GM18868 (cell line): ENCODE data around the gene OR56A4.
A peak's percentile ranks its signal among the peaks of the same experiment; 100 is the strongest.

Experiments used
- ATAC-seq: cut with Tn5 transposase; IDR thresholded peaks from one replicate; pipeline ENCODE4 v1.9.1; 2021; ENCODE audit warnings: mild to moderate bottlenecking, moderate library complexity; ENCODE audit not compliant: unreplicated experiment

The OR56A4 gene, protein sequence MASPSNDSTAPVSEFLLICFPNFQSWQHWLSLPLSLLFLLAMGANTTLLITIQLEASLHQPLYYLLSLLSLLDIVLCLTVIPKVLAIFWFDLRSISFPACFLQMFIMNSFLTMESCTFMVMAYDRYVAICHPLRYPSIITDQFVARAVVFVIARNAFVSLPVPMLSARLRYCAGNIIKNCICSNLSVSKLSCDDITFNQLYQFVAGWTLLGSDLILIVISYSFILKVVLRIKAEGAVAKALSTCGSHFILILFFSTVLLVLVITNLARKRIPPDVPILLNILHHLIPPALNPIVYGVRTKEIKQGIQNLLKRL

DNA sequence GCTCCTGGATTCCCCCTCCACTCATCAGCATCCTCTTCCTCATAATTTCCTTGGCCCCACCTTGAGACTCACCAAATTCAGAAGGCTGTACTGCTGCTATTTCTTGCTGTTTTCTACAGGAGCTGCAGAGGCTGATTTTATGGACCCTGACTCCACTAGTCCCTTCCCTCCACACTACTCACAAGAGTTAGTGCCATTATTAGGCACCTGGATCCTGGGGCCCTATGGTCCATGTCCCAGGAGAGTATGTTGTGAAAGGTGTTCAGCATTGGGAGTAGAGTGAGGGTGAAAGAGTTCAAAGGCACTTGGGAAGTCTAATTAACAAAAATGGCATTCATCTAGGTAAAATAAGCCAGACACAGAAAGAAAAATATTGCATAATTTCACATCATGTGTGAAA is at the start of gene OR56A4:
Gene OR56A4, minus strand, starts transcription at position 101 of the 400 bp plus-strand sequence. CDS start 3,954 bp downstream, outside the sequence.
- ATAC-seq = no peak

DNA sequence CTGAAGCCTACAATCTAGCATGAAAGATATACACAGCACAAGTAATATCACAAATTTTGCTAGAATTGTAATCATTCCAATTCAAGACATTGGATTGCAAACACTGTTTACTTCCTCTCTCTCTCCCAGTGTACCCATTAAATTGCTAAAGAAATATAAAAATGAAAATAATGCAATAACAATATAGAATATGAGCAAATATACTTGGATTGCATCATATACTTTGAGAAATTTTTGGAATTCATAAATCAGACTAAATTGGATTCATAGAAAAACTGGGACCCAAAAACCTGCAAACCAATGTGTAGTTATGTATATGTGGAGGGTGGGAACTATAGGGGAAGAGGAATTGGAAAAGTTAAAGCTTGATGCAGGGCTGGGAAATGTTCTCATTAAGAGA is 48.8 kb upstream of the OR56A4 start:
- ATAC-seq = no peak

DNA sequence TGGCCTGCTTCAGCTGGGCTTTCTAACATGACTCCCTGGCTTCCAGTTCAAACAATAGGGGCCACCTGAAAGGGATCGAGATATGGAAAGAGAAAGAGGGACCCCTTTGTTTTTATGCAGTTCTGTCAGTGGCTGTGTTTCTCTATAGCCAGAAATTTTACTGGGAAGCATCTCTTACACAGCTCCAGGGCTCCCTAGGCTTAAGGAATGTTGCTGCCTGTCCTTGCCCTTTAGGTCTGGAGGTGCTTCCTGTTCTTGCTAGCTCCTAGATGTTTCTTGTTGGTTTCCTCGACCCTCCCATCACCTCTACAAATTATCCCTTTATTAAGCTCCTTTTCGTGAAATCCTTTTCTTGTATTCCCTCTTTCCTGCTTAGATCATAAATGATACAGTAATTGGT is 45.6 kb upstream of the OR56A4 start:
- ATAC-seq = no peak

DNA sequence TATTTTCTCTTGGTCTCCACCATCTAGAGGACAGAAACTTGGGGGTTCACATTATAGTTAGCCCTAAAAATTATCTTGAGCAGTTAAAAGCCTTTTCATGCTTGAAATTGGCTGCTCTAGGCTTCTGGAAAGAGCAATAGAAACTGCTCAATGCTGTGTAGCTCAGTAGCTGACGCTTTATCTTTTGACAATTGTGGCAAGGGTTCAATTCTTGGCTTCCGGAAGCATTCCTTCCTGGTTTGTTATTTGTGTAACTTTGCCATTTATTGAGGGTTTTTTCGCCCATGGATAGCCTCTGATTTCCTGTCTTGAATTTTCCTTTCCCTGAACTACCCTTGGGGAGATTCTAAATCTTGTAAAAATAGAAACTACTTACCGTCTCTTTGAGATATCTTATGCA is 34.1 kb upstream of the OR56A4 start:
- ATAC-seq = no peak

DNA sequence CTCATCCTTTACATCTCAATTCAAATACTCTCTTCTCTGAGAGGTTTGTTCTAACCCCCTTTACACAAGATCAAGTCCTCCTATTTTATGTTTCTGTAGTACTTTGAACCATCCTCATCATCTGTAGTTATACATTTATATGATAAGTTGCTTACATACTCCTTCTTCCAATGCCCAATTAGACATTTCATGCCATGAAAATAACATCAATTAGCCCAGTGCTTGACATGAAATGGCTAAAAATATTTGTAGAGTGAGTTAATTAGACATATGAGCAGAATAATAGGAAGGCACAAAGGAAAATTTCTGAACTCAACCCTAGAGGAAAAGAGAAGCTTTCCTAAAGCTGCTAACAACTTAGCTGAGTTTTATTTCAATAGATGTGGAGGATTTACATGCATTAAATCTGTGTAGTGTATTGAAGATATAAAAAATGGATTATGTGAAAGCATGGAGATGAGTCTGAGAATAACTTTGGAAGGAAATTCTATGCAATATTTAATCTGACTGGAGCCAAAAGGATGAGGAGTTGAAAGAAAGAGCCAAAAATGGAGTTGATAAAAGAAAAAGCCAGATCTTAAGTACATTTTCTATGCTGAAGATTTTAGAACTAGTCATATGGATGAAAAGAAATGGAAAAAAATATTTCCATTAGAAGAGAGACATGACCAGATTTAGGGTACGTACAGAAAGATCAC is 24.1 kb upstream of the OR56A4 start, which contains the start of gene OR56A1:
Gene OR56A1, minus strand, starts transcription at position 51 of the 698 bp plus-strand sequence. CDS start 3,066 bp downstream, outside the sequence.
- ATAC-seq = no peak

DNA sequence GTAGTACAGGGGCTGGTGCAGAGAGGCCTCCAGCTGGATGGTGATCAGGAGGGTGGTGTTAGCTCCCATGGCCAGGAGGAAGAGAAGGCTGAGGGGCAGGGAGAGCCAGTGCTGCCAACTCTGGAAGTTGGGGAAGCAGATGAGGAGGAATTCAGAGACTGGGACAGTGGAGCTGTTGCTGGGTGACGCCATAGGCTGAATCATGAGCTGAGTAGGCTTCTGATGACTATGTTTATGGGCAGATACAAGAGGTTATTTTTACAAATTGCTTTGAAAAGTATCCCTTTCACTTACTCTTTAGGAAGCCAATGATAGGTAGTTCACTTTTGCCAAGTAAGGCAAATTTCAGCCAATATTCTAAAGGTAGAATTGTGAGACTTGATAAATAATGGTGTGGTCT is 20.8 kb upstream of the OR56A4 start:
- ATAC-seq = no peak

DNA sequence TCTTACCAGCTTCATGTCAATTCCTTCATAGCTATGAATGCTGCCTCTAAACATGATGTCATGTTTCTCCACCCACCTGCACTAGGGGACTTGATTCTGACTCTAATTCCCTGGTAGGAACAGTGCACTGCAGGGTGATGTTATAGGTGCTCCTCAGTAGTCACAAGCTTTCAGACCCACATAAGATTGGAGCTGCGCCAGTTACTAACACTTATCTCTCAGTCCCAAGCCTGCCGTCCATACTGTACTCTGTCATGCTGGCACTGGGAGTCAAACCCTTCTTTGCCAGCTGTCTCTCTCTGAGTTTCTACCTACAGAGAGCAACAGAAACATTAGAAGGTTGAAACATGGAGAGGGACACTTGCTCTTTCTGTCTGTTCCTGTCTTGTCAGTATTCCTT is 18.3 kb upstream of the OR56A4 start:
- no peak for ATAC-seq

DNA sequence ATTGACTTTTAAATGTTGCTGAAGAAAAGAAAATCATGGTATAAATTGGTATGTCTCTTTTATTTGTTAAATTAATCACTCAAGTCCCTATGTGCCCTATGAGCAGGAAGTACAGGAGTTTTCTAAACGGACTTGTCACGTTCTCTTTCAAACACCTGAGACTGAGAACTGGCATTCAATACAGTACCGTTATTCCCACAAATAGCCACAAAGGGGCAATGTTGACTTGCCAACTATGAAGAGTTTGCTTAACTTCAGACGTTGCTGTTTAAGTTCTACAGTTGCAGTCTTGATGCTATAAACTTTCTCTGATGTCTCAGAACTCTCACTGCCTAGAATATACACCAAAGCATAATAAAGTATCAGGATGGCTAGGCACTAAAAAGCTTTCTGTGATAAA is 16.2 kb upstream of the OR56A4 start:
- peak; percentile 85 for ATAC-seq

DNA sequence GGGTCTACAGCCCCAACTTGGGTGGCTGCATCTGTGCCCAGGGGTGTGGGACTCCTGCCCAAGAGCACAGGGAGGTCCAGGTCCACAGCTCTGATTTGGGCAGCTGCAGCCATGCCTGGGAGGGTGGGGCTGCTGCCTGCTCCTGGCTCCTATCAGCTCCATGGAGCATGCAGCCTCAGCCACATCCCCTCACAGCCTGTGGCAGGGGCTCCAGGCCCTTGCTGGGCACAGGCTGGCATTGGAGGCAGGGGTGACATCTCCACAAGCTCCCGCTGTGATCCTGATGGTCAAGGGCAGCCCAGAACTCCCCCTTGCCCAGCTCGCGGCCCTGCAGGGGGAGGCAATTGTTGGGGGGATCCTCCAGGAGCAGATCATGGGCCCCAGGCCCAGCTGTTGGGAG is 6.3 kb upstream of the OR56A4 start:
- no peak for ATAC-seq

DNA sequence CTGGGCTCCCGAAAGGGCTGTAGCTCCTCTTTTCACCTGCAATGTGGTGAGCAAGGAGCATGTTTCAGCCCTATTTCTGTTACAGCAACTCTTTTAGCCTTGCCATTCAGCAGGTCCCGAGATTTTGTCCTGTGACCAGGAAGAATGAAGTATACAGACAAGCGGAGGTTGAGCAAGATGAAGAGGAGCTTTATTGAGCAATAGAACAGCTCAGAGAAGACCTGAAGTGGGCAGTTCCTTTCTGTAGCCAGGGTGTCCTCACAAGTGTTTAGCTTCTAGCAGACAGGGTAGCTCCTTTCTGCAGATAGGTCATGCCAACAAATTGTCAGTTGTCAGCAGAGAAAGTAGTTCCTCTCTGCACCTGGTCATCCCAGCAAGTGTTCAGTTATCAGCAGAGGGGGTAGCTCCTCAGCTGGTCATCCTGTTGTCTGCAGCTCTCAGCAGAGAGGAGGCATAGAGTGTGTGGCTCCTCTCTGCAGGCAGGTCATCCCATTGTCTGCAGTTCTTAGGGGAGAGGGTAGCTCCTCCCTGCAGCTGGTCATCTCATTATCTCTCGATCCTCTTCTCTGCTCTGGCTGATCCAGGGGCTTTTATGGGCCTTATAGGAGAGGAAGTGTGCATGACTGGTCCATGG is 5.4 kb upstream of the OR56A4 start:
- no peak for ATAC-seq

DNA sequence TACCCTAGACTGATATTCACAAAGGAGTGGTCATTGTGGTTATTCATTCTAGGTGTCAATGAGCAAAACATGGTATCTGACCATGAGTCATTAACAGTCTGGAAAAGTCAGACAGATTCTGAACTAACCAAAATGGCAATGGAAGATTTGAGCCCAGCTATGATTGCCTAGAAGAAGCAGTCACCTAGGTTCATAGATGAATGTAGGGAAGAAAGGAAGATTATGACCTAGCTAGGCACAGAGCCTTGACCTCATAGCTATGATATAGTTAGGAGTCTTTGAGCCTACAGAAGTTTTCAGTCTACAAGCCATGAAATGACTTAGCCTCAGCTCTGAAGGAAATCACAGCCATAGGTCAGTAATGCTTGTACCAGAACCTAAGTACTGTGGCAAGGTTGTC is 351 bp downstream of the OR56A4 start:
- no peak for ATAC-seq

DNA sequence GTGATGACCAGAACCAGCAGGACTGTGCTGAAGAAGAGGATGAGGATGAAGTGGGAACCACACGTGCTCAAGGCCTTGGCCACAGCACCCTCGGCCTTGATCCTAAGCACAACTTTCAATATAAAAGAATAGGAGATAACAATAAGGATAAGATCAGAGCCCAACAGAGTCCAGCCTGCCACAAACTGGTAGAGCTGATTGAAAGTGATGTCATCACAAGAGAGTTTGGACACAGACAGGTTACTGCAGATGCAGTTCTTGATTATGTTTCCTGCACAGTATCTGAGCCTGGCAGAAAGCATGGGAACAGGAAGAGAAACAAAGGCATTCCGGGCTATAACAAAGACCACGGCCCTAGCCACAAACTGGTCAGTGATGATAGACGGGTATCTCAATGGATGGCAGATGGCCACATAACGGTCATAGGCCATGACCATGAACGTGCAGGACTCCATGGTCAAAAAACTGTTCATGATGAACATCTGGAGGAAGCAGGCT is 4.5 kb downstream of the OR56A4 start:
- ATAC-seq = no peak

DNA sequence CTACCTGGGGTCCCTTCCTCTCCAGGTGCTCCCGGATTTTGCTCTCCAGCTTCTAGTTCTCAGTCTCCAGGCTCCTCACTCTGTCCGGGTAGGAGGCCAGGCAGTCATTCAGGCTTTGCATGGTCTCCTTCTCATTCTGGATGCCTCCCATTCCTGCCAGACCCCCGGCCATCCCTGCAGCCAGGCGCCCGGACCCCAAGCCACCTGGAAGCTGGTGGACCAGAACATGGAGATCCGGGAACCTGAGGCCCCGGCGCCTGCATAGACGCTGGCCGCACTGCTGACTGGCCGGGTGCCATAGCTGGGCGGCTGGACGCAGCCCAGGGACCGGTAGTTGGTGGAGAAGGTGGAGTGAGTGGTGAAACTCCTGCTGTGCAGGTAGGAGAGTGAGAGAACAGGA is 12.0 kb downstream of the OR56A4 start:
- ATAC-seq = no peak

DNA sequence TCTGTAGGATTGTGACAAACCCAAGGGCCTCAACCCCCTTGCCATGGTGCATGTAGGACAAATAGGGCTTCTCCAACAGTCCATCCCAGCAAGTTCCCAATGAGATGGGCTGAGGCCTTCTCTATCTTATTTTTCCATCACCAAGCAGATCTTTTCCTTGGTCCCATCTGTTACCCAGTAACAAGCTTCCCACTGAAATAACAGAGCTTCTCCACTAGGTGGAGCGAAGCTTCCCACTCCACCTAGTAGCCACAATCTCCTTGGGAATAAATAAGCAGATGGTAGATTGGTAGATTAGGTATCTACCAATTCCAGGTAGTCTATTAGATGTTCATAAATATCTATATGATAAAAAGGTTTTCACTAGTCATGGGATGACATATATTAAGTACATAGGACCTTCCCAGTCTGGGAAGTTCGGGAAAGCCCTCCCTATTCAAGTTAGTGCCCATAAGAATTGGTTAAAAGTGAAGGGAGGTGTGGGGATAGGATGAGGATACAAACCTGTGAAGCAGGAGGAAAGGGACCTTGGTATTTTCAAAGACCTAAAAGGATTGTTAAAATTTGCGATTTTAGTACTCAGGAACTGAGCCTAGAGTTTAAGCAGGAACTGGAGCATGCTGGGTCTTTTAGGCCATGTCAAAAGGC is 14.0 kb downstream of the OR56A4 start:
- ATAC-seq = peak; percentile 65

DNA sequence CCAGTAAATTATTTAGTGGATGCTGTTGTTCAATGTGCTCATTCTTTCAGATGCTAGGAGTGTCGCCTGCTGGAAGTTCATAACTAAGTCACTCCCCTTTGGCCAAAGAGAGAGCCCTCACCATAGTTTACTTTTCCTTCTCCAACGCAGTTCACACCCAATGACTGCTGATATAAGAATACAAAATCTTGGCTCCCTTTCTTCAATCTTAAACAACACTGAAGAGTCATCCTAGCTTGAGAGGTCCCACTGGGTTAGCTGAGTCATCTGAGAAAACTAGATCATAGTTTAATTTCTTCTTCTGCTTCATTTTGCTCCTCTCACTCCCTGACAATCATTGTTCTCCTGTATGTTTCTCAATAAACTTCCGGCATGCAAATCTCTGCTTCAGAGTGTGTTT is 14.6 kb downstream of the OR56A4 start:
- no peak for ATAC-seq

DNA sequence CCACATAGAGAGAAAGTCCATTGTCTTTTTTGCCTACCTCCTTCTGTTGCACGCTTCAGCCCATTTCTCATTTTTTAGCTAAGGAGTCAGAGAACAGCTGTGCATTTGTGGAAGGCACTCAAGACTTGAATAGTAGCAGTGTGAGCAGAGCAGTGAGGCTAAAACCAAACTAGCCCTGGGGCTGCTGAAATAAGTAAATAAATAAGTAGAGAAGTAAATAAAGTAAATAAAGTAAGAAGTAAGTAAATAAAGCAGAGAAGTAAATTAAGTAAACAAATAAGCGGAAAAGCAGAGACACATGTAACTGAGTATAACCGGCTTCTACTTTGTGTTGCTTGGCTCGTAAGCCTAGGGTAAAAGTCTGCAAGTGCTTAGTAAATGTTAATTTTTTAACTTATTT is 17.5 kb downstream of the OR56A4 start:
- ATAC-seq = no peak

DNA sequence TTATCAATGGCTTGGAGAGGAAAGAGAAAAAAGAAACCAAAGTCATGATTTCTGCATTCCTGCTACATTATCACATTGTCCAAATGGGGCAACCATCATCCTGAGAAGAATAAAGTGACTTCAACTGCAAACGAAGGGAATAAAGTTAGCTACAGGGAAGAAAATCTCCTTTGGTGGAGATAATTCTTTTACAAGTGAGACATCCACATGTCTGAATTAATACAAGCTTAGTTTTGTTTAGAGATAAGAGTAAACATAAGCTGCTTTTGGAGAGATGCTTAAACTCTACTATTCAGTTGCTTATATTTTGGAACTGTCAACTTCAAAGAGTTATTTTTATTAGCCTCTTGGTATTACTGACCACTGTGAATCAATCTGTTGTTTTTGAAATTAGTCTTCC is 19.9 kb downstream of the OR56A4 start, which contains the start of gene OR52L1:
Gene OR52L1, minus strand, starts transcription at position 101 of the 400 bp plus-strand sequence. Its CDS starts 55 bp downstream, at position 46.
- no peak for ATAC-seq

DNA sequence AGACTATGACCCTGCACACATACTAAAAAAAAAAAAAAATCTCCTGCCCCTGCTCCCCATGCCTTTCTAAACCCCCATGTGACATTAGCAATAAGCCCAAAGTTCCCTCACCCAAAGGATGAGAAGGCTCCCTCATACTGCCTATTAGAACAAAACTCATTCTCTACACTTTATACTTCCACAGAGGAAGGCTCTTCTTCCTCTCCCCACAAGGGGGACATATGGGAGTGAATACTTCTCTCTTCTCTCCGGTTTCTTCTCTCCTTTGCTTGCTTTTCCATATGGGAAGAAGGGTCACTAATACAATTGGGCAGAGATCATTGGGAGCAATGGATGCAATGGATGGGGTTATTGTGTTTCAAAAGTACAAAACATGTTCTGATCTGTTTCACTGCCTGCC is 23.3 kb downstream of the OR56A4 start:
- ATAC-seq = no peak

DNA sequence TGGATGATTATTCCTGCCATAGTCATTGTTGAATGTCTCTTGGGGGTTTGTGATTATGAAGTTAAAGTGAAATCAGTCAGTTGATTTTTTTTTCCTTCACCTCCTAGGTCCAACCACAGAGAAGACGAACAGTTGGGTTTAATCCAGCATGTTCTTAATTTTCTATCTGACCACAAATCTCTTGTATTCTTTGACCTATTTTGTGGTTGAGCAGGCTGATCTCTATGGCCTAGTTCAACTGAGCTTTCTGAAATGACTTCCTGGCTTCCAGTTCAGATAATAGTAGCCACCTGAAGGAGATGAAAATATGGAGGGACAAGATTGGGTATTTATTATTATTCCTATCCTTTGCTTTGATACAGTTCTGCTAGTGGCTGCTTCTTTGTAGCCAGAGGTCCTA is 33.2 kb downstream of the OR56A4 start:
- ATAC-seq = no peak

DNA sequence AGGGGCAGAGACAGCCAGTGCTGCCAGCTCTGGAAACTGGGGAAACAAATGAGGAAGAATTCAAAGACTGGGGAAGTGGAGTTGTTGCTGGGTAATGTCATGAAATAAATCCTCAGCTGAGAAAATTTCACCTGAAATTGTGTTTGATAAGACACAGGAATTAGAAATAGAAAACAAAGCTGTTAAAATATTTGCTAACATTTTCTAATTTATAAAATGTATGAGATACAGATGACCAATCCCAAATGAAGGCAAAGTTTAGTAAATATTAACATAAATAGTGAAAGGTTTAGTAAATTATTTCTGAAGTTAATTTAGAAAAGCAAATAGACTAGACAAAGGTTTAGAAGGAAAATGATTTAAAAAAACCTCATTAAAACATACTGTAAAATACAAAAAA is 38.4 kb downstream of the OR56A4 start, which contains the start of gene OR56A5:
Gene OR56A5, minus strand, starts transcription at position 101 of the 400 bp plus-strand sequence. Its CDS starts 0 bp downstream, at position 101.
- no peak for ATAC-seq

DNA sequence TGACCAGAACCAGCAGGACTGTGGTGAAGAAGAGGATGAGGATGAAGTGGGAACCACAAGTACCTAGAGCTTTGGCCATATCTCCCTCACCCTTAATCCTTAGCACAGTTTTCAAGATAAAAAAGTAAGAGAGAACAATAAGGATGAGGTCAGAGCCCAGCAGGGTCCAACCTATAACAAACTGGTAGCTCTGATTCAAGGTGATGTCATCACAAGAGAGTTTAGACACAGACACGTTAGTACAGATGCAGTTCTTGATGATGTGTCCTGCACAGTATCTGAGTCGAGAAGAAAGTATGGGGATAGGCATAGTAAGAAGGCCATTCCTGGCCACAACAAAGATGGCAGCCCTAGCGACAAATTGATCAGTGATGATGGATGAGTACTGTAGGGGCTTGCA is 39.0 kb downstream of the OR56A4 start:
- ATAC-seq = no peak
